Upper lobe of left lung (tissue), 4 donors: ENCODE results near the gene RABGEF1.
"Not testable (repeated sequence)": the region's sequence is repeated elsewhere in the genome, so short reads cannot be mapped to it uniquely, and the experiment has no call there.

Experiments used
- EP300 ChIP-seq, 4 donors: sonication (generic); formaldehyde crosslinking; IDR thresholded peaks; one replicate each; pipeline ENCODE4 v1.5.1; 2017; ENCODE audit warnings: antibody characterized with exemption in 4 of 4, control low read depth in 2 of 4
- POLR2A ChIP-seq, 4 donors: fragments of 450-650 bp; IDR thresholded peaks; one replicate each; pipeline ENCODE4 v1.5.1; 2016 to 2017; ENCODE audit warnings: antibody characterized with exemption in 4 of 4, mild to moderate bottlenecking in 2 of 4

GRCh38 chr7:66756227-66756626, 15.7 kb downstream of the RABGEF1 start:
- not testable (repeated sequence) for TF ChIP-seq EP300, POLR2A (IDR thresholded peaks at IDR 0.05)
